Mucosa of descending colon (tissue), 3 donors: Measurements from ENCODE around the gene HMHB1. TPM values are rescaled to one million over a fixed set of nuclear protein-coding genes. Genes with fewer than 3 reads are reported as not detected.

Experiments
- ATAC-seq: fragments of 200-7000 bp; cut with Tn5 transposase; one replicate; pipeline ENCODE4 v1.9.1; 2020; ENCODE audit warnings: mild to moderate bottlenecking, moderate library complexity
- DNase-seq, 3 donors: peaks; one replicate each; pipeline ENCODE4 v3.0.0-alpha.2; 2020
- H3K36me3 ChIP-seq: fragments of 200-600 bp; one replicate; pipeline ENCODE4 v1.8.0; 2021; ENCODE audit warnings: low read depth, mild to moderate bottlenecking
- H3K4me1 ChIP-seq: fragments of 200-600 bp; one replicate; pipeline ENCODE4 v1.8.0; 2021; ENCODE audit warnings: low read depth, mild to moderate bottlenecking
- H3K4me3 ChIP-seq: fragments of 200-600 bp; one replicate; pipeline ENCODE4 v1.8.0; 2021; ENCODE audit warnings: mild to moderate bottlenecking
- H3K9me3 ChIP-seq: fragments of 200-600 bp; one replicate; pipeline ENCODE4 v1.8.0; 2021; ENCODE audit warnings: mild to moderate bottlenecking
- CTCF ChIP-seq: fragments of 200-600 bp; IDR thresholded peaks from one replicate; pipeline ENCODE4 v1.8.0; 2022; ENCODE audit warnings: antibody characterized with exemption, mild to moderate bottlenecking
- intact Hi-C, 2 donors: fragments of 100-400 bp; cut with DNase I in 1 of 2; cut with micrococcal nuclease in 1 of 2; formaldehyde crosslinking; loops; one replicate each; pipeline versions ENCODE4 v1.11.0 to v1.11.1; 2022; cut with DNase I, micrococcal nuclease
- total RNA-seq, 3 donors: library from RNA; stranded (reverse); fragmentation: NEBNext Ultra II Directional in 2 of 3; extraction: Animal tissue kit (Norgen Biotek cat#: 25700) in 2 of 3; gene quantifications; one replicate each; pipeline versions ENCODE4 v1.2.1 to v1.2.4, GENCODE V29; 2021 to 2023
- donor health status: DM: no; HTN: no; CAD: no; lungs with moderate emphysema.
- donor health status: DM: no; HTN: no; CAD: no.
- donor health status: DM: no; HTN: yes; CAD: no.

HMHB1 gene
- total RNA-seq, 3 donors from 2014 or later, result not detected

DNA sequence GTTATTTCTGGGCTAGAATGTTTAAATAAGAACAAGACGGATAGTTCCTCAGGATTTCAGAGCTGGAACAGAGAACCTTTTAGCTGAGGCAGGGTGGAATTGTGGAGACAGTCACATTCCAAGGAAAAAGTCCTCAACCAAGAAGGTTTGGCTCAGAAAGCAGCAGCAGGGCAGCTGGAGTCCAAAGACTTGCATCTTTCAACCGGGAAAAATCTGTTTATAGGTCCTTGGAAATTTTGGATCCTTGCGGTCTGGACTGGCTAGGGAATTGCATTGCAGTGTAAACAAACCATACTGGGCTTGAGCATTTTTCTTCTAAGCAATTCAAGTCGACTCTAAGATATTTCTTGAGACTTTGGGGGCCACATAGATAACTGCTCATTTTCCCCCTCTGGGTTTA lies 40.8 kb upstream of the HMHB1 start:
- H3K36me3 ChIP-seq, result no peaks in the 10 kb centered on the region
- intact Hi-C loops, result no loop called here
- H3K4me1 ChIP-seq, result no peaks in the 10 kb centered on the region
- ATAC-seq, result no peak
- TF ChIP-seq CTCF, result no peak
- no peak for DNase-seq
- H3K9me3 ChIP-seq, result no peaks in the 10 kb centered on the region
- H3K4me3 ChIP-seq, result no peak overlapping the region

GRCh38 chr5:143771602-143772001 lies 40.4 kb upstream of the HMHB1 start:
- TF ChIP-seq CTCF, result no peak
- Histone ChIP-seq H3K36me3 (no peaks in the 10 kb centered on the region), H3K4me3 (no peak overlapping the region), H3K9me3 (no peaks in the 10 kb centered on the region), H3K4me1 (no peaks in the 10 kb centered on the region)
- no peak for ATAC-seq
- intact Hi-C loops, result no loop called here
- DNase-seq, result no peak

GRCh38 chr5:143772621-143773020 lies 39.3 kb upstream of the HMHB1 start:
- intact Hi-C loops, result no loop called here
- TF ChIP-seq CTCF, result no peak
- no peak overlapping the region for H3K4me3 ChIP-seq
- ATAC-seq (no peak), DNase-seq (no peak)
- no peaks in the 10 kb centered on the region for H3K4me1 ChIP-seq
- no peaks in the 10 kb centered on the region for H3K9me3 ChIP-seq
- no peaks in the 10 kb centered on the region for H3K36me3 ChIP-seq

GRCh38 chr5:143775258-143775657 lies 36.7 kb upstream of the HMHB1 start:
- intact Hi-C loops, result no loop called here
- DNase-seq, result no peak
- no peak for ATAC-seq
- no peaks in the 10 kb centered on the region for H3K9me3 ChIP-seq
- H3K4me1 ChIP-seq, result no peaks in the 10 kb centered on the region
- H3K36me3 ChIP-seq, result no peaks in the 10 kb centered on the region
- H3K4me3 ChIP-seq, result no peak overlapping the region
- TF ChIP-seq CTCF, result no peak

GRCh38 chr5:143776951-143777350 lies 35.0 kb upstream of the HMHB1 start:
- Histone ChIP-seq H3K4me3 (no peak overlapping the region), H3K36me3 (no peaks in the 10 kb centered on the region), H3K4me1 (no peaks in the 10 kb centered on the region), H3K9me3 (no peaks in the 10 kb centered on the region)
- intact Hi-C loops, result no loop called here
- no peak for TF ChIP-seq CTCF
- ATAC-seq, result no peak
- no peak for DNase-seq

DNA sequence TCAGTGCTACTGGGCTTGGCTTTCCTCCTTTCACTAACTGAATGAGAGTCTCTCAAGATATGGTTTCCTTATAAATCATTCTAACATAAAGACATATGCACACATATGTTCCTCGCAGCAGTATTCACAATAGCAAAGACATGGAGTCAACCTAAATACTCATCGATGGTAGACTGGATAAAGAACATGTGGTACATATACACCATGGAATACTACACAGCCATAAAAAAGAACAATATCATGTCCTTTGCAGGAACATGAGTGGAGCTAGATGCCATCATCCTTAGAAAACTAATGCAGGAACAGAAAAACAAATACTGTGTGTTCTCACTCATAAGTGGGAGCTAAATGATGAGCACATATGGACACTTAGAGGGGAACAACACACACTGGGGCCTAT lies 32.5 kb upstream of the HMHB1 start:
- no peak for DNase-seq
- Histone ChIP-seq H3K4me1 (no peaks in the 10 kb centered on the region), H3K4me3 (no peak overlapping the region), H3K9me3 (no peaks in the 10 kb centered on the region), H3K36me3 (no peaks in the 10 kb centered on the region)
- TF ChIP-seq CTCF, result no peak
- no peak for ATAC-seq
- intact Hi-C loops, result no loop called here
